HFF-Myc (cell line): ENCODE results near the gene ANK3.

Experiments
- DNase-seq: peaks from one replicate; pipeline ENCODE4 v3.0.0-alpha.2; 2011; ENCODE audit warnings: low read depth; ENCODE audit errors: extremely low read depth
- H3K4me3 ChIP-seq: replicated peaks from 2 replicates; pipeline ENCODE4 v1.5.1; 2011; ENCODE audit warnings: low read depth, mild to moderate bottlenecking, control low read depth, low read length
- TF ChIP-seq, protein P1 (sequence below): IDR thresholded peaks from 2 replicates; pipeline ENCODE4 v1.5.1; 2012; ENCODE audit warnings: mild to moderate bottlenecking, low read depth, low read length, control low read depth; ENCODE audit errors: missing control alignments

Gene ANK3

DNA sequence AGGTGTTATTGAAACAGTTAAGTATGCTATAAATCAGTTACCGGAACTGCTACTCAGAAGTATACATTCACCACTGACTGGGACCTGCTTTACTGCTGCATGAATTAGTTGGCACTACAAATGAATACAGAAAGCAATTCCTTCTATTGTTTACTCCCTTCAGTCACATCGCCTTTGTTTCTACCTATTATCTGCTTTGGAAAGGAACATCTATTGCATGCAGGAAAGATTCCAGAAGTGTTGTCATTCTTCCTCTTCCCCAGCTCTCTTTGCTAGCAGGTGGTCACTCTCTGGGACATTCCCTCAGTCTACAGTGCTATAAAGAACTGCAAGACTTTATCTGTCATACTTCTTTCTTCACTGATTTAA, 131.3 kb downstream of the ANK3 start:
- no peak for DNase-seq
- TF ChIP-seq, protein P1, sequence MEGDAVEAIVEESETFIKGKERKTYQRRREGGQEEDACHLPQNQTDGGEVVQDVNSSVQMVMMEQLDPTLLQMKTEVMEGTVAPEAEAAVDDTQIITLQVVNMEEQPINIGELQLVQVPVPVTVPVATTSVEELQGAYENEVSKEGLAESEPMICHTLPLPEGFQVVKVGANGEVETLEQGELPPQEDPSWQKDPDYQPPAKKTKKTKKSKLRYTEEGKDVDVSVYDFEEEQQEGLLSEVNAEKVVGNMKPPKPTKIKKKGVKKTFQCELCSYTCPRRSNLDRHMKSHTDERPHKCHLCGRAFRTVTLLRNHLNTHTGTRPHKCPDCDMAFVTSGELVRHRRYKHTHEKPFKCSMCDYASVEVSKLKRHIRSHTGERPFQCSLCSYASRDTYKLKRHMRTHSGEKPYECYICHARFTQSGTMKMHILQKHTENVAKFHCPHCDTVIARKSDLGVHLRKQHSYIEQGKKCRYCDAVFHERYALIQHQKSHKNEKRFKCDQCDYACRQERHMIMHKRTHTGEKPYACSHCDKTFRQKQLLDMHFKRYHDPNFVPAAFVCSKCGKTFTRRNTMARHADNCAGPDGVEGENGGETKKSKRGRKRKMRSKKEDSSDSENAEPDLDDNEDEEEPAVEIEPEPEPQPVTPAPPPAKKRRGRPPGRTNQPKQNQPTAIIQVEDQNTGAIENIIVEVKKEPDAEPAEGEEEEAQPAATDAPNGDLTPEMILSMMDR = no peak
- H3K4me3 ChIP-seq = no peak overlapping the region

DNA sequence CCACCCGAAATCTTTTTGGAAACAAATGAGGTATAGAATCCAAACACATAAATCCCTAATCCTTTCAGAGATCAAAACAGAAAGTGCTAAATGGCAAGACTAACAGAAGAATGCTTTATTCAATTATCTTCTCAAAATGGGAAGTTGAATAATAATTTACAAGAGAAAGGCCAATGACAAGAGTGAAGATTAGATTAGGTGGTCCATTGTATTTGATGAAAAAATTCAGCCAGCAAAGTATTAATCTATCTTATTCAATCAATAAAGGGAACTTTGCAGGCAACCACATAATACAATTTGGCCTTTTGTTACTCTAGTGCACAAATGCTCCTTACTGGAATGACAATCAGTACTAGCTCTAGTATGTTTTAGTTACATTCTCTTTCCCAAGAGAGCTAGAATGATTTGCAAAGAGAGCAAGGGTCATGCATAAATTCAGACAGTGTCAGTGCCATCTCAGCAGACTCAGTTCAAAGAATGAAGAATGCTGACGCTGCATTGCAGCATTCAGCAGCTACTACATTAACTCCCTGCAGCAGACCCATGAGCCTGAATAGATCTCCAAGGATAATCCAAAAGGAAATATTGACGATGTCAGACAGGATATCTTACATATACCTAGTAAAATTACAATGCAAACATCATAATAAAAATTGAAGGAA, 131.8 kb downstream of the ANK3 start:
- H3K4me3 ChIP-seq = no peak overlapping the region
- no peak for DNase-seq
- TF ChIP-seq, protein P1 = no peak

- no peak overlapping the region for H3K4me3 ChIP-seq
- DNase-seq = no peak
- TF ChIP-seq, protein P1 = no peak
Observed at GRCh38 chr10:60254776-60255175, 134.9 kb downstream of the ANK3 start.

DNA sequence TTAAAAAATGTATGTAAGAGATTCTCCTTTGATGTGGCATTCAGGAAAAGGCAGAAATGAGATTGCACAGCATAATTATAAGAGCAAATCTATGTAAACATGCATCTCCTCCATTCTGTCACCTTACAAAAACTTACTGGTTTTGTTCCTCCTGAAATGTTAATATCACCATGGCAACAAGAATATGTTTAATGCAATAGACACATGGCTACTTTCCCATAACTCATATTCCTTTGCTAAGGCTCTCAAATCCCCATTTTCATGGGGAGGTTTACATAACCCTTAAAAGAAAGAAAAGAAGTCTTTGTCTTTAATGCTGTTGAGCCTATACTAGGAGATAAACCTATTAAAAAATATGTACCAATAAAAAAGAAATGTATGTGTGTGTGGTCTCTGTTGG, 136.2 kb downstream of the ANK3 start:
- TF ChIP-seq, protein P1 = no peak
- no peak overlapping the region for H3K4me3 ChIP-seq
- no peak for DNase-seq

DNA sequence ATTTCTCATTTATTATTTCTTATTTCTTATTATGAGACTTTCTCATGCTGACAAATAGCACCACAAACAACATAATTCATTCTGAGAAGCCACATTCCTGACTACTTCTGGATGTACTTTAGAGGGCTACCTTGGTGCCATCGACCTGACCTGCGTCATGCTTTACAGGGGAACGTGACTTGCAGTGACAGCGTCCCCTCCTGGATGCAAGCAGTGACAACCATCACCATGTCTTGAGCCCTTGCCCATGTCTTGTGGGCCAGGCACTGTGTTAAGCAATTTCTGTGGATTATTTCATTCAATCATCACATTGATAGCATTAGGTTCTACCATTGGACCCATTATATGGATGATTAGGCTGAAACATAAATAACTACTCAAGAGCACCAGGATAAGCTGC, 137.0 kb downstream of the ANK3 start:
- H3K4me3 ChIP-seq = no peak overlapping the region
- TF ChIP-seq, protein P1 = no peak
- DNase-seq = no peak

DNA sequence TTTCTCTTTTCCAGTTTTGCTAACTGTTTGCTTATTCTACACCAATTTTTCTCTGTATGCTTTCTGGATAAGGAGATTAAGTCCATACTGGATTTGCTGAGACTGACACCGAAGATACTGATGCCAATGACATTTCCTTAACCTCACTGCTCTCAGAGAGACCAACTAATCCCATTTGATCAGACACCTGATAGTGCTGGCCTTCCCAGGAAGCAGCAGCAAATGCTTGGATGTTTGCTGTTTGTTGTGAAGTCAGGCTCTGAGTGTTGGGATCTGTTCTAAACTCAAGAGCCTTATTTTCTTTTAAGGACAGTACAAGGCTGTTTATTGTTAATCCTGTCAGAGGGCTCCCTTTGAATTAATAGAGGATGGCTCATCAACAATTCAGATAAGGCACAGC, 143.3 kb downstream of the ANK3 start:
- no peak for DNase-seq
- H3K4me3 ChIP-seq = no peak overlapping the region
- TF ChIP-seq, protein P1 = no peak

GRCh38 chr10:60239228-60239627, 150.4 kb downstream of the ANK3 start:
- DNase-seq = no peak
- TF ChIP-seq, protein P1 = no peak
- H3K4me3 ChIP-seq = no peak overlapping the region
